Measurements from ENCODE around the gene TRIM67. TPM values are rescaled to one million over a fixed set of nuclear protein-coding genes. Genes with fewer than 3 reads are reported as not detected.

The TRIM67 gene
- total and polyA plus RNA-seq, 2 of the 4 experiments (the other 2 are of a cell fraction), result not detected

- no peak overlapping the region for H2BK15ac ChIP-seq (ENCODE audit: low read depth, low read length)
- no peak overlapping the region for H4K5ac ChIP-seq (ENCODE audit: low read depth, low read length)
- intact Hi-C loops (cut with micrococcal nuclease), result loop anchor here (5.0 kb wide), 1 partner anchor 153 kb away; no protein-coding TSS in a partner anchor
- TF ChIP-seq RAD21 (IDR thresholded peaks at IDR 0.05; ENCODE audit: low read length) (no peak), ELK1 (IDR thresholded peaks at IDR 0.05; ENCODE audit: borderline replicate concordance, low read depth, low read length) (no peak), RFX5 (IDR thresholded peaks at IDR 0.05; ENCODE audit: low read depth, low read length) (no peak), MAFK (IDR thresholded peaks at IDR 0.05; ENCODE audit: low read depth, low read length) (no peak), NFE2L2 (IDR thresholded peaks at IDR 0.05; ENCODE audit: low read depth, low read length) (no peak), CHD1 (IDR thresholded peaks at IDR 0.05; ENCODE audit: low read depth, low read length) (no peak), USF2 (IDR thresholded peaks at IDR 0.05; ENCODE audit: low read depth, low read length) (no peak), RCOR1 (IDR thresholded peaks at IDR 0.05; ENCODE audit: insufficient replicate concordance, low read length) (no peak), CEBPB (IDR thresholded peaks at IDR 0.05; ENCODE audit: low read depth, low read length) (no peak), CTCF (conservative IDR thresholded peaks at IDR 0.05; ENCODE audit: low read depth, low read length) (no peak), POLR2A (IDR thresholded peaks at IDR 0.05; ENCODE audit: low read depth, low read length) (no peak), BHLHE40 (IDR thresholded peaks at IDR 0.05; ENCODE audit: low read depth, low read length) (no peak), MXI1 (IDR thresholded peaks at IDR 0.05; ENCODE audit: borderline replicate concordance, low read depth, low read length) (no peak), MAZ (IDR thresholded peaks at IDR 0.05; ENCODE audit: borderline replicate concordance, low read depth, low read length) (no peak), SMC3 (IDR thresholded peaks at IDR 0.05; ENCODE audit: low read depth, low read length) (no peak)
- H2AK9ac ChIP-seq (replicated peaks; ENCODE audit: low read depth, low read length, poor library complexity), result no peak overlapping the region
- no peaks in the 10 kb centered on the region for H3K9me1 ChIP-seq (ENCODE audit: insufficient read depth, low read length)
- DNase-seq (no peak), ATAC-seq (ENCODE audit: low read depth) (no peak)
- H3K36me3 ChIP-seq (ENCODE audit: control insufficient read depth, insufficient read depth, low read length), result no peaks in the 10 kb centered on the region
- no peak overlapping the region for H3K27ac ChIP-seq (ENCODE audit: insufficient read depth, low read length)
- H3K14ac ChIP-seq (replicated peaks; ENCODE audit: low read depth, low read length), result no peak overlapping the region
- H3K4me3 ChIP-seq (ENCODE audit: insufficient read depth, low read depth, low read length), result no peak overlapping the region
- H2BK120ac ChIP-seq (ENCODE audit: low read depth, low read length), result no peak overlapping the region
- H3K18ac ChIP-seq (ENCODE audit: low read depth, low read length), result no peak overlapping the region
- H4K20me1 ChIP-seq (ENCODE audit: insufficient read depth, low read length), result no peaks in the 10 kb centered on the region
- POLR2A ChIA-PET (ENCODE audit: unreplicated experiment), result no interaction called here
- H3K4me2 ChIP-seq (ENCODE audit: low read depth, low read length), result no peak overlapping the region
- no TSS peak for BruUV-seq (replicated peaks)
- H2AK5ac ChIP-seq (ENCODE audit: low read depth, low read length), result no peak overlapping the region
- no peak overlapping the region for H4K8ac ChIP-seq (ENCODE audit: low read depth in 2 of 2, low read length in 2 of 2)
- H3K4me1 ChIP-seq (ENCODE audit: control insufficient read depth, insufficient read depth, low read length), result no peaks in the 10 kb centered on the region
- H3K79me1 ChIP-seq (ENCODE audit: low read depth in 1 of 2, low read length in 2 of 2), result no peaks in the 10 kb centered on the region
- in situ Hi-C loops (cut with MboI; ENCODE audit: low sequenced_read_pairs), result no loop called here
- dilution Hi-C loops (cut with HindIII; ENCODE audit: low sequenced_read_pairs, unreplicated experiment), result no loop called here
- H3K56ac ChIP-seq (ENCODE audit: extremely low read depth, insufficient read depth, low read length), result no peak overlapping the region
- H3K23ac ChIP-seq (ENCODE audit: low read depth, low read length), result no peak overlapping the region
- H2AFZ ChIP-seq (replicated peaks; ENCODE audit: low read length, poor library complexity), result no peak overlapping the region
- no peak overlapping the region for H3K9ac ChIP-seq (ENCODE audit: low read depth, low read length)
- H2BK20ac ChIP-seq (ENCODE audit: low read depth, low read length), result no peak overlapping the region
- CTCF ChIA-PET, result no interaction called here
- H3K9me3 ChIP-seq (ENCODE audit: control insufficient read depth, insufficient read depth, low read length), result no peaks in the 10 kb centered on the region
- no peak overlapping the region for H3K4ac ChIP-seq (ENCODE audit: low read depth, low read length)
- H2BK5ac ChIP-seq (ENCODE audit: low read depth, low read length, poor library complexity, severe bottlenecking), result no peak overlapping the region
- peaks cover 39% of the 10 kb centered on the region for H3K27me3 ChIP-seq (ENCODE audit: control insufficient read depth, insufficient read depth, low read length)
- no peak overlapping the region for H4K91ac ChIP-seq (ENCODE audit: insufficient read depth, low read depth, low read length)
- 93% methylated on average over 3 of the region's 7 CpGs; no CpG with 5 or more reads in 1 of the 2 experiments for WGBS, 2 experiments (ENCODE audit: extremely low coverage in 2 of 2, insufficient read length in 1 of 2)
Measured at GRCh38 chr1:231199868-231200267, 38.0 kb downstream of the TRIM67 start.

Measured in IMR-90 (cell line).